Psoas muscle (tissue), 8 donors: Measurements from ENCODE around the gene TGIF1. TPM values are rescaled to one million over a fixed set of nuclear protein-coding genes. Genes with fewer than 3 reads are reported as not detected.

Experiments
- ATAC-seq, 4 donors: fragments of 200-7000 bp; cut with Tn5 transposase; one replicate each; pipeline ENCODE4 v1.9.1; 2020; ENCODE audit warnings: moderate library complexity in 3 of 4, mild to moderate bottlenecking in 2 of 4
- DNase-seq, 2 donors: peaks; one replicate each; pipeline ENCODE4 v3.0.0-alpha.2; 2020
- H3K27ac ChIP-seq: fragments of 200-600 bp; one replicate; pipeline ENCODE4 v1.8.0; 2022
- H3K27me3 ChIP-seq, 3 donors: fragments of 200-600 bp in 1 of 3; one replicate each; pipeline versions ENCODE4 v1.6.1 to v1.8.0; 2013 to 2022; ENCODE audit warnings: low read length in 2 of 3, mild to moderate bottlenecking in 2 of 3, moderate library complexity in 1 of 3; ENCODE audit not compliant: insufficient read depth in 3 of 3
- H3K36me3 ChIP-seq, 2 donors: fragments of 200-600 bp in 1 of 2; one replicate each; pipeline versions ENCODE4 v1.6.1 to v1.8.0; 2013 to 2022; ENCODE audit warnings: low read depth in 1 of 2, mild to moderate bottlenecking in 1 of 2, moderate library complexity in 1 of 2; ENCODE audit not compliant: insufficient read depth in 1 of 2
- H3K4me1 ChIP-seq: fragments of 200-600 bp; one replicate; pipeline ENCODE4 v1.8.0; 2022
- H3K4me3 ChIP-seq: fragments of 200-600 bp; one replicate; pipeline ENCODE4 v1.8.0; 2022; ENCODE audit warnings: mild to moderate bottlenecking
- H3K9me3 ChIP-seq: fragments of 200-600 bp; one replicate; pipeline ENCODE4 v1.8.0; 2022
- WGBS, 3 donors: extraction: QIAGEN DNeasy Blood & Tissue Kit; methylation state at CpG; one replicate each; pipeline versions ENCODE4 v1.1.6 to v1.1.7; 2013; 5-methylcytosine and 5-hydroxymethylcytosine counted together
- intact Hi-C, 2 donors: fragments of 100-400 bp; cut with DNase I; formaldehyde crosslinking; loops; one replicate each; pipeline versions ENCODE4 v1.11.0 to v1.14.2; 2022
- polyA plus RNA-seq, 3 donors: library from polyadenylated mRNA; stranded (reverse); fragments of 200-250 nt; gene quantifications; one replicate each; pipeline ENCODE4 v1.2.3, GENCODE V29; 2013
- total RNA-seq, 4 donors: library from RNA; stranded (reverse); fragmentation: NEBNext Ultra II Directional in 2 of 4; extraction: Animal tissue kit (Norgen Biotek cat#: 25700) in 2 of 4; gene quantifications; one replicate each; pipeline versions ENCODE4 v1.2.1 to v1.2.4, GENCODE V29; 2021 to 2023
- TF ChIP-seq, protein P1 (sequence below): fragments of 200-600 bp; IDR thresholded peaks from one replicate; pipeline ENCODE4 v1.8.0; 2022; ENCODE audit warnings: antibody characterized with exemption
- donor health status: healthy with polysubstance abuse.
- donor health status: DM: no; HTN: no; CAD: no; lungs with moderate emphysema.
- donor health status: Bipolar disorder and iron deficiency.
- donor health status: healthy.
- donor health status: DM: yes; HTN: yes; CAD: no.
- donor health status: DM: no; HTN: no; CAD: no.
- donor health status: DM: no; HTN: no; CAD: no.
- donor health status: DM: yes; HTN: yes; CAD: no.

The TGIF1 gene
- total and polyA plus RNA-seq, 7 donors, result 18.2 to 200 (median 57.4) TPM

DNA sequence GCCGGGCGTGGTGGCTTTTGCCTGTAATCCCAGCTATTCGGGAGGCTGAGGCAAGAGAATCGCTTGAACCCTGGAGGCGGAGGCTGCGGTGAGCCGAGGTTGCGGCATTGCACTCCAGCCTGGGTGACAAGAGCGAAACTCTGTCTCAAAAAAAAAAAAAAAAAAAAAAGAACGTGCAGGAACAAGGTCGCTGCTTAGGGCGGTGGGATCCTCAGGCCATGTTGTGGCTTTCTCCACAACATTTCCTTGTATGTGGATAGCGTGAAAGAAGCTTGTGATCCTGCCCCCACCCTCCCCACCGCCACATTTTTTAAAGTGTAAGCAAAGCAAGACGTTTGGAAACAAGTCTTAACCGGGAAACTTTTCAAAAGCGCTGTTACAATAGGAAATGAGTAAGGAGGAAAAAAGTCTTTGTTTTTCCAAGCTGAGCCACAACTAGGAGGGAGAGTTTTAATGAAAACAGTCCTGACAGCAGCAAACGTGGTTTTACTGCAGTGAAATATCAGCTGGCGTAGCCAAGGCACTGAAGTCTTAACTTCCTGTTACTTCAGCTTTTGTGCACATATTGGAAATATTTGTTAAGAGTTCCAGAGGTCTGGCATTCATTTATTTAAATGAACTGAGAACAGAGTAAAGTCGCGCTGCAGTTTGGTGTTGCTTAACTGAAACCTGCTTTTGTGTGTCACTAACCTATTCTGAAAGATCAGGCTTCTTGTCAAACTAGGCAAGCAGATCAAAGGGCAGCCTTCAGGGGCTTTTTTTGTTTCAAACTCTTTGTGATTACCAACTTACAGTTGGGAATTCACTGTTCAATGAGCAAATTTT, 3.8 kb downstream of the TGIF1 start:
- WGBS, 3 donors, result 10 to 14% (median 13%) methylated on average over 21 of the region's 21 CpGs

DNA sequence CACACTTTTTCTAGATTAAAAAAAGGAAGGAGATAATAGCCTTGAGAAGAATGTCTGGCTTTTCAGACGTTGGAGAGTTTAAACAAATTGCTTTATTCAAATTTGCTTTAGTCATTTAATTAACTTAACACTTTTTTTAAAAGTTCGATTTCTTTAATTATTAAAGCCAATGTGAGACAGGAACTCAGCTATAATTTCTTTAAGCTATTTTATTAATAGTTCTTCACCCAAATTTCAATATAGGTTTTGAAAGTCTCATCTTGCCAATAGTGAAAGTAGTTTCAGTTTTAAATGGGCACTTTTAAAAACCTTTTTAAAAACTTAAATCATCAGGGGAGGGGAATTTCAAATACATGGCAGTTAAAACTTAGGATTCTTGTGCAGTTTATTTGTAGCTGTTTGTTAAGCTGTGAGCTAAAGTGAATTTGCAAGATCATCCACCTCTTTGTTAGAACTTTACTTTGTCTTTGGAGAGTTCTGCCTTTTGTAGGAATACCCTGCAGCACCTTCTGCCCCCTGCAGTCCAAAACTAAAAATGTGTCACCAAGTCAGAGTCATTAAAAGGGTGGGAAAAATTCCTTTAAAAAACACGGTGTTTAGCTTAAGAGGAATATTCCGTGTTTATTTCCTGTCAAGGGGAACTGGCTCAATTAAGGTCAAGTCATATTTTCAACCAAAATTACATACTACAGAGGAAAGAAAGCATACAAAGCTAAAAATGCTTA, 4.6 kb downstream of the TGIF1 start:
- 1 to 3% (median 2%) methylated on average over 4 of the region's 4 CpGs for WGBS, 3 donors
- H3K36me3 ChIP-seq, result peaks cover 15 to 40% of the 10 kb centered on the region in 2 donors
- DNase-seq, result no peak
- no peaks in the 10 kb centered on the region for H3K27me3 ChIP-seq
- H3K9me3 ChIP-seq, result no peaks in the 10 kb centered on the region
- TF ChIP-seq, protein P1, sequence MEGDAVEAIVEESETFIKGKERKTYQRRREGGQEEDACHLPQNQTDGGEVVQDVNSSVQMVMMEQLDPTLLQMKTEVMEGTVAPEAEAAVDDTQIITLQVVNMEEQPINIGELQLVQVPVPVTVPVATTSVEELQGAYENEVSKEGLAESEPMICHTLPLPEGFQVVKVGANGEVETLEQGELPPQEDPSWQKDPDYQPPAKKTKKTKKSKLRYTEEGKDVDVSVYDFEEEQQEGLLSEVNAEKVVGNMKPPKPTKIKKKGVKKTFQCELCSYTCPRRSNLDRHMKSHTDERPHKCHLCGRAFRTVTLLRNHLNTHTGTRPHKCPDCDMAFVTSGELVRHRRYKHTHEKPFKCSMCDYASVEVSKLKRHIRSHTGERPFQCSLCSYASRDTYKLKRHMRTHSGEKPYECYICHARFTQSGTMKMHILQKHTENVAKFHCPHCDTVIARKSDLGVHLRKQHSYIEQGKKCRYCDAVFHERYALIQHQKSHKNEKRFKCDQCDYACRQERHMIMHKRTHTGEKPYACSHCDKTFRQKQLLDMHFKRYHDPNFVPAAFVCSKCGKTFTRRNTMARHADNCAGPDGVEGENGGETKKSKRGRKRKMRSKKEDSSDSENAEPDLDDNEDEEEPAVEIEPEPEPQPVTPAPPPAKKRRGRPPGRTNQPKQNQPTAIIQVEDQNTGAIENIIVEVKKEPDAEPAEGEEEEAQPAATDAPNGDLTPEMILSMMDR, result peak; percentile 68
- H3K27ac ChIP-seq, result peak overlapping the region; percentile 100
- peaks cover 32% of the 10 kb centered on the region for H3K4me1 ChIP-seq
- no peak for ATAC-seq
- intact Hi-C loops, result loop anchor here (2.0 to 5.0 kb wide), 4 partner anchors 73 to 192 kb away; partner anchors contain the start of gene MYL12B (in 1 of the 2)
- H3K4me3 ChIP-seq, result peak overlapping the region; percentile 97

More for the DNA sequence above, 3.8 kb downstream of the TGIF1 start:
- intact Hi-C loops, result loop anchor here (2.0 to 5.0 kb wide), 4 partner anchors 171 to 213 kb away; partner anchors contain the start of gene MYL12B (in 1 of the 2)
- peak; percentile 53 to 56 for DNase-seq
- TF ChIP-seq, protein P1, result no peak
- ATAC-seq, result no peak
- peak overlapping the region; percentile 97 for H3K4me3 ChIP-seq
- no peaks in the 10 kb centered on the region for H3K9me3 ChIP-seq
- no peaks in the 10 kb centered on the region for H3K27me3 ChIP-seq
- peaks cover 32% of the 10 kb centered on the region for H3K4me1 ChIP-seq
- peaks cover 15 to 32% of the 10 kb centered on the region in 2 donors for H3K36me3 ChIP-seq
- H3K27ac ChIP-seq, result peak overlapping the region; percentile 100

DNA sequence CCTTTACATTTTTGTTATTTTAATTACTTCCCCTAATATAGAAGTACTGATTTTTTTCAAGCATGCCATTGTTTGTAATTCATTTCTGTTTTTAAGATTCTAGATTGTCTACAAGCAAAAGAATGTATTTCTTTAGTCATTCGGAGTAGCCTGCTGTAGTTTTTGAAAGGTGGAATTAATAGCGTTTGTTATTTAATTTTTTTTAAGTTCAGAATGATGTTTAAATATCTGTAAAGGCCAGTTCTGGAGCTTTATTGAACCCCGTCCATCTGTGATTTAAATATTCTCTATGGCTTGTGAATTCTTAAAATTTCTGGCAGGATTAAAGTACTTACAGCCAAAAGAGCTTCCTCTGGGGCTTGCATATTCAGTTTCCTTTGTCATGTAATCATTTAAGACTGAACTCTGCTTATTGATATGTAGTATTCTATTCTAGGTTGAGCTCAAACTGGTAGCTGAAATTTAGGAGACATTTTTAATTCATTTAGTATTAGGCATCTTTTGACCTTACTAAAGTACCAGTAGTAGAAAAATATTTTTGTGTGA, 5.2 kb downstream of the TGIF1 start:
- no peaks in the 10 kb centered on the region for H3K9me3 ChIP-seq
- intact Hi-C loops, result loop anchor here (2.0 to 5.0 kb wide), 3 partner anchors 72 to 174 kb away; no protein-coding TSS in a partner anchor
- no peaks in the 10 kb centered on the region for H3K27me3 ChIP-seq
- H3K36me3 ChIP-seq, result peaks cover 15 to 45% of the 10 kb centered on the region in 2 donors
- TF ChIP-seq, protein P1, result no peak
- peak overlapping the region; percentile 97 for H3K4me3 ChIP-seq
- 22 to 35% (median 32%) methylated on average over 3 of the region's 3 CpGs for WGBS, 3 donors
- no peak for DNase-seq
- ATAC-seq, result no peak
- peaks cover 32% of the 10 kb centered on the region for H3K4me1 ChIP-seq
- peak overlapping the region; percentile 100 for H3K27ac ChIP-seq

DNA sequence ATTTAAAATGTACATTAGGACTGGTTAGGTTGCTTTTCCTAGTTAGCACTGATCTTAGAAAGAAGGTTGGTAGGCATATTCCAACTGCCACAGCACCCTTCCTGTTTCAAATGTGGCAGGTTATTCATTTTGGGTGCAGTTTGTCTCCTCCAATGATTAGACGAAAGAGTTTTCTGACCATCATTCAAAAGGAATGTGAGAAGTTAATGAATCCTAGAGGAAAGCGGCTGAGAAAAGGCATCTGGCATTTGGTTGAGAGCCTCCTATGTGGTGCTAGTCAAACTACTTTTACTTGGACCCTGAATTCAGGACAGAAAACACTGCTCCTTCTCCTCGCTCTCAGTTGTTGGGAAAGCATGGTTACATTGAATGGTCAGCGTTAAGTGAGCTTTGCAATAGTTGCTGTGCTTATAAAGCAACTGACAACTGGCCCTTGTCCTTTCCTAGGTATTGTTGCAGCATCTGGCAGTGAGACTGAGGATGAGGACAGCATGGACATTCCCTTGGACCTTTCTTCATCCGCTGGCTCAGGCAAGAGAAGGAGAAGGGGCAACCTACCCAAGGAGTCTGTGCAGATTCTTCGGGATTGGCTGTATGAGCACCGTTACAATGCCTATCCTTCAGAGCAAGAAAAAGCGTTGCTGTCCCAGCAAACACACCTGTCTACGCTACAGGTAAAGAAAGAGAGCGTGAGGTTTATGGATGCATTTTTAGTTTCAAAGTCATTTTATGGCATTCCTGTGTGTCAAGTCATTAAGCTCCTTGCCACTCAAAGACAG, 6.1 kb downstream of the TGIF1 start:
- TF ChIP-seq, protein P1, result no peak
- Histone ChIP-seq H3K4me3 (peak overlapping the region; percentile 2), H3K9me3 (no peaks in the 10 kb centered on the region), H3K36me3 (peaks cover 15 to 51% of the 10 kb centered on the region in 2 donors), H3K27ac (peak overlapping the region; percentile 100), H3K27me3 (no peaks in the 10 kb centered on the region), H3K4me1 (peaks cover 32% of the 10 kb centered on the region)
- peak in 2 of 4 donors; percentile 24 to 39 for ATAC-seq
- DNase-seq, result no peak
- intact Hi-C loops, result loop anchor here (2.0 to 5.0 kb wide), 3 partner anchors 71 to 175 kb away; no protein-coding TSS in a partner anchor
- 69 to 83% (median 74%) methylated on average over 10 of the region's 10 CpGs for WGBS, 3 donors
